SK-N-SH (cell line): ENCODE measurements around the gene BOK. TPM values are rescaled to one million over a fixed set of nuclear protein-coding genes. Genes with fewer than 3 reads are reported as not detected.

Experiments used
- CTCF ChIA-PET: fragments of 300-600, 350-600 bp; formaldehyde crosslinking; extraction: SDS; loops from one replicate; lab custom pipeline; 2021; lab: Yijun Ruan, JAX
- POLR2A ChIA-PET: fragments of 350-600 bp; sonication (Branson Sonifier 250); formaldehyde crosslinking; extraction: SDS; loops from one replicate; lab custom pipeline; 2020; ENCODE audit warnings: antibody characterized with exemption, inconsistent platforms; lab: Yijun Ruan, JAX
- DNase-seq: peaks from one replicate; pipeline ENCODE4 v3.0.0; 2012
- H2AFZ ChIP-seq: fragments of 200-600 bp; sonication (generic); 2 replicates; pipeline ENCODE4 v1.8.1; 2016; ENCODE audit warnings: antibody characterized with exemption, mild to moderate bottlenecking, low read depth
- H3F3A ChIP-seq: fragments of 200-600 bp; sonication (generic); replicated peaks from 2 replicates; pipeline ENCODE3; 2016; ENCODE audit warnings: antibody characterized with exemption, mild to moderate bottlenecking; ENCODE audit not compliant: insufficient read depth
- H3K27ac ChIP-seq, 2 experiments: fragments of 200-500 bp in 1 of 2; fragments of 200-600 bp in 1 of 2; sonication (Bioruptor generic) in 1 of 2; sonication (generic), shearing (Covaris generic) in 1 of 2; 2 replicates each; pipeline versions ENCODE4 v1.5.1 to v1.6.1; 2014 to 2016; ENCODE audit warnings: low read depth in 2 of 2, inconsistent platforms in 1 of 2, low read length in 1 of 2, mild to moderate bottlenecking in 1 of 2, mixed read lengths in 1 of 2
- H3K27me3 ChIP-seq: fragments of 200-600 bp; sonication (generic), shearing (Covaris generic); 2 replicates; pipeline ENCODE4 v1.6.1; 2016; ENCODE audit warnings: mixed run types; ENCODE audit not compliant: insufficient read depth
- H3K36me3 ChIP-seq, 2 experiments: fragments of 200-500 bp in 1 of 2; fragments of 200-600 bp in 1 of 2; sonication (Bioruptor generic) in 1 of 2; sonication (generic) in 1 of 2; replicated peaks in 1 of 2; 2 replicates each; pipeline versions ENCODE3 to v1.5.1; 2014 to 2016; ENCODE audit warnings: low read length in 1 of 2, mild to moderate bottlenecking in 1 of 2; ENCODE audit not compliant: insufficient read depth in 2 of 2, control insufficient read depth in 1 of 2
- H3K4me1 ChIP-seq, 2 experiments: fragments of 200-500 bp in 1 of 2; fragments of 200-600 bp in 1 of 2; sonication (Bioruptor generic) in 1 of 2; sonication (generic), shearing (Covaris generic) in 1 of 2; 2 replicates each; pipeline versions ENCODE4 v1.5.1 to v1.6.1; 2014 to 2016; ENCODE audit warnings: low read depth in 1 of 2, low read length in 1 of 2, mixed run types in 1 of 2; ENCODE audit not compliant: insufficient read depth in 2 of 2, control insufficient read depth in 1 of 2
- H3K4me2 ChIP-seq: fragments of 200-600 bp; sonication (generic), shearing (Covaris generic); 2 replicates; pipeline ENCODE4 v1.6.1; 2017; ENCODE audit warnings: mixed run types
- H3K4me3 ChIP-seq, 2 experiments: fragments of 200-500 bp in 1 of 2; fragments of 200-600 bp in 1 of 2; sonication (Bioruptor generic) in 1 of 2; sonication (generic), shearing (Covaris generic) in 1 of 2; 2 replicates each; pipeline versions ENCODE4 v1.5.1 to v1.8.1; 2014 to 2016; ENCODE audit warnings: low read depth in 2 of 2, inconsistent platforms in 1 of 2, low read length in 1 of 2, mild to moderate bottlenecking in 1 of 2, mixed read lengths in 1 of 2, moderate library complexity in 1 of 2
- H3K79me2 ChIP-seq: fragments of 200-600 bp; sonication (generic); 2 replicates; pipeline ENCODE4 v1.8.1; 2017; ENCODE audit warnings: mild to moderate bottlenecking; ENCODE audit not compliant: insufficient read depth
- H3K9ac ChIP-seq: fragments of 200-600 bp; sonication (generic); 2 replicates; pipeline ENCODE4 v1.6.1; 2017; ENCODE audit warnings: mixed run types
- H3K9me2 ChIP-seq: fragments of 200-600 bp; sonication (generic); 2 replicates; pipeline ENCODE4 v1.6.1; 2017; ENCODE audit warnings: mixed run types
- H3K9me3 ChIP-seq: fragments of 200-600 bp; sonication (generic); 2 replicates; pipeline ENCODE4 v1.6.1; 2017; ENCODE audit warnings: mixed run types, mild to moderate bottlenecking, moderate library complexity
- H4K20me1 ChIP-seq: fragments of 200-600 bp; sonication (generic); 2 replicates; pipeline ENCODE4 v1.6.1; 2017; ENCODE audit warnings: mild to moderate bottlenecking, mixed run types; ENCODE audit not compliant: insufficient read depth
- CHD2 ChIP-seq: fragments of 150-350 bp; IDR thresholded peaks from 2 replicates; pipeline ENCODE4 v1.6.1; 2018; ENCODE audit warnings: low read length; ENCODE audit not compliant: partially characterized antibody
- EZH2phosphoT487 ChIP-seq: fragments of 200-600 bp; sonication (generic); IDR thresholded peaks from 2 replicates; pipeline ENCODE4 v1.6.1; 2017; ENCODE audit warnings: low read depth, mixed run types, mild to moderate bottlenecking, antibody characterized with exemption, moderate library complexity, borderline replicate concordance
- FOSL2 ChIP-seq: IDR thresholded peaks from 2 replicates; pipeline ENCODE4 v1.4.0; 2012; ENCODE audit warnings: low read depth, mild to moderate bottlenecking, moderate library complexity, borderline replicate concordance
- FOXJ3 ChIP-seq: sonication (generic); formaldehyde crosslinking; IDR thresholded peaks from 2 replicates; pipeline ENCODE4 v1.5.1; 2020; ENCODE audit warnings: mild to moderate bottlenecking, missing genetic modification reagents
- GABPA ChIP-seq: IDR thresholded peaks from 2 replicates; pipeline ENCODE4 v1.4.0; 2012; ENCODE audit warnings: low read depth, mild to moderate bottlenecking
- IRF3 ChIP-seq: fragments of 150-350 bp; IDR thresholded peaks from 2 replicates; pipeline ENCODE4 v1.6.1; 2016; ENCODE audit warnings: mild to moderate bottlenecking, low read depth, low read length
- MAX ChIP-seq: IDR thresholded peaks from 2 replicates; pipeline ENCODE4 v1.4.0; 2012; ENCODE audit warnings: low read depth
- NFIC ChIP-seq: IDR thresholded peaks from 2 replicates; pipeline ENCODE4 v1.4.0; 2012; ENCODE audit warnings: borderline replicate concordance
- PBX3 ChIP-seq: IDR thresholded peaks from 2 replicates; pipeline ENCODE4; 2012
- POLR2AphosphoS5 ChIP-seq: IDR thresholded peaks from 2 replicates; pipeline ENCODE4 v1.6.1; 2012; ENCODE audit warnings: low read depth, low read length
- RCOR1 ChIP-seq: fragments of 150-350 bp; IDR thresholded peaks from 2 replicates; pipeline ENCODE4 v1.6.1; 2017; ENCODE audit warnings: antibody characterized with exemption, low read length
- RFX5 ChIP-seq: IDR thresholded peaks from 2 replicates; pipeline ENCODE4 v1.6.1; 2012; ENCODE audit warnings: mild to moderate bottlenecking, improper control_type of control experiment, low read length
- SIN3A ChIP-seq: IDR thresholded peaks from 2 replicates; pipeline ENCODE4 v1.6.1; 2012; ENCODE audit warnings: low read depth, mild to moderate bottlenecking, low read length, moderate library complexity, borderline replicate concordance
- TAF1 ChIP-seq: IDR thresholded peaks from 2 replicates; pipeline ENCODE4 v1.6.1; 2012; ENCODE audit warnings: low read depth, mild to moderate bottlenecking, low read length, moderate library complexity, borderline replicate concordance
- TCF12 ChIP-seq: IDR thresholded peaks from 2 replicates; pipeline ENCODE4 v1.4.0; 2012
- TEAD4 ChIP-seq: IDR thresholded peaks from 2 replicates; pipeline ENCODE4 v1.4.0; 2012; ENCODE audit warnings: mild to moderate bottlenecking, borderline replicate concordance; ENCODE audit not compliant: insufficient read depth
- WGBS: methylation state at CpG from one replicate; pipeline ENCODE4 v1.1.6; 2017; ENCODE audit warnings: low lambda C conversion rate; 5-methylcytosine and 5-hydroxymethylcytosine counted together
- polyA plus RNA-seq, 3 experiments: library from polyadenylated mRNA; depleted of rRNA; stranded (reverse); fragments of >200 nt; gene quantifications; 2 replicates each; pipeline ENCODE4 v1.2.3, GENCODE V29; 2012

Gene BOK
- polyA plus RNA-seq, 1 of the 3 experiments (the other 2 are of a cell fraction), result 1.7 TPM

GRCh38 chr2:241560883-241561474 is 2.4 kb downstream of the BOK start (continued):
- TF ChIP-seq TAF1 (no peak), NFIC (peak; percentile 69), PBX3 (no peak), POLR2AphosphoS5 (peak; percentile 30; the same call in 1 of the 2 replicates), CHD2 (peak; percentile 92), TCF12 (peak; percentile 38; the same call in 1 of the 2 replicates), SIN3A (no peak), FOSL2 (no peak), MAX (no peak), TEAD4 (no peak)

GRCh38 chr2:241561832-241562231 is 3.3 kb downstream of the BOK start:
- peak; percentile 76 for DNase-seq

GRCh38 chr2:241562269-241562891 is 3.8 kb downstream of the BOK start:
- Histone ChIP-seq H3K27me3 (peaks cover 8% of the 10 kb centered on the region; the same call in 1 of the 2 replicates), H3K4me1 (peaks cover 0 to 29% of the 10 kb centered on the region in 2 experiments; a peak in 1 of 4 replicates), H4K20me1 (no peaks in the 10 kb centered on the region), H3K36me3 (no peaks in the 10 kb centered on the region), H3F3A (peaks cover 2% of the 10 kb centered on the region), H3K79me2 (no peaks in the 10 kb centered on the region), H3K9ac (no peak overlapping the region), H2AFZ (no peak overlapping the region), H3K9me3 (peaks cover 4% of the 10 kb centered on the region; the same call in 1 of the 2 replicates), H3K4me2 (no peak overlapping the region), H3K4me3 (no peak overlapping the region), H3K27ac (no peak overlapping the region), H3K9me2 (no peaks in the 10 kb centered on the region)
- no peak for DNase-seq
- POLR2A ChIA-PET, result no interaction called here
- 73% methylated on average over 3 of the region's 23 CpGs for WGBS
- CTCF ChIA-PET, result interaction anchor here (1.1 kb wide), 1 partner anchor 24 kb away, joined by 3 read pairs; no protein-coding TSS in a partner anchor
- TF ChIP-seq RFX5 (no peak), TCF12 (no peak), FOXJ3 (CRISPR knock-in tag) (no peak), PBX3 (no peak), IRF3 (no peak), EZH2phosphoT487 (no peak), TEAD4 (no peak), GABPA (no peak), RCOR1 (no peak)

More at GRCh38 chr2:241561832-241562231, 3.3 kb downstream of the BOK start:
- CTCF ChIA-PET, result no interaction called here
- no peaks in the 10 kb centered on the region for H4K20me1 ChIP-seq
- WGBS, result 6% methylated on average over 12 of the region's 18 CpGs
- no peaks in the 10 kb centered on the region for H3K79me2 ChIP-seq
- TF ChIP-seq TAF1, result no peak
- peak; percentile 44; the same call in 1 of the 2 replicates for TF ChIP-seq NFIC
- TF ChIP-seq MAX, result peak; percentile 33; the same call in 1 of the 2 replicates
- peak; percentile 55; the same call in 1 of the 2 replicates for TF ChIP-seq FOSL2
- TF ChIP-seq, all 33 proteins: peak for 3
- peaks cover 8% of the 10 kb centered on the region; the same call in 1 of the 2 replicates for H3K9me3 ChIP-seq
- H3K36me3 ChIP-seq, result no peaks in the 10 kb centered on the region
- H3K4me3 ChIP-seq, result no peak overlapping the region
- H3K27me3 ChIP-seq, result peaks cover 8% of the 10 kb centered on the region; the same call in 1 of the 2 replicates
- no peak overlapping the region for H3K9ac ChIP-seq
- H3K27ac ChIP-seq, result no peak overlapping the region
- H2AFZ ChIP-seq, result no peak overlapping the region
- no peak overlapping the region; the same call in 1 of the 2 replicates for H3K4me2 ChIP-seq
- peaks cover 0 to 29% of the 10 kb centered on the region in 2 experiments; a peak in 1 of 4 replicates for H3K4me1 ChIP-seq
- POLR2A ChIA-PET, result no interaction called here
- peaks cover 2% of the 10 kb centered on the region for H3F3A ChIP-seq
- no peaks in the 10 kb centered on the region for H3K9me2 ChIP-seq
